GM21447 (cell line): Measurements from ENCODE around the gene CNTNAP3.
"Not testable (repeated sequence)": the region's sequence is repeated elsewhere in the genome, so short reads cannot be mapped to it uniquely, and the experiment has no call there.

Source experiments
- ATAC-seq: cut with Tn5 transposase; IDR thresholded peaks from one replicate; pipeline ENCODE4 v1.9.1; 2021; ENCODE audit not compliant: unreplicated experiment

The CNTNAP3 gene

DNA sequence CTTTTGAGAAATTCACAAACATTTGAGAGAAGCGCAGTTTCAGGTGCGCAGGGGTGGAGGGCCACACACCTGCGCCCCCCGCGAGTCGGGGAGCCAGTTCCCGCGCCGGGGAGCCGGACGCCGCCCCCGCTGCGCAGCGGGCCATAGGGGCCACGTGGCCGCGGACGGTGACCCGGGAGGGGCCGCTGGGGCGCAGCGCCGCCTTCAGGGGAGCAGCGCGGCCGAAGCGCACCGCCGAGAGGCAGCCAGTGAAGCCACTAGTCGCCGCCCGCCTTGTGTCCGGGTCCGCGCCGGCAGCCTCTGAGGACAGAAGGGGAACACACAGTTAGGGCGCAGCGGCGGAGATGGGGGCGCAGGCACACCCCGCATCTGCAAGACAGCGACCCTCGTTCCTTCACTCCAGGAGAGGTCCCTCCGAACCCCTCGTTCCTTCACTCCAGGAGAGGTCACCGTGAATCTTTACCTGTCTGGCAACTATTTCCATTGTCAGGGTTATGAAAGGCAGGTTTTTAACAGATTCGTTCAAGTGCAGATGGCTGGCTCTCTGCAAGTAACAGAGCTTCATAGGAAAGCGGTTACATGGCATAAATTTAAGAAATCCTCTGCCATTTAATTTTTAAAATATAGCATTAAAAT lies 209.2 kb downstream of the CNTNAP3 start:
- peak; percentile 75 for ATAC-seq

DNA sequence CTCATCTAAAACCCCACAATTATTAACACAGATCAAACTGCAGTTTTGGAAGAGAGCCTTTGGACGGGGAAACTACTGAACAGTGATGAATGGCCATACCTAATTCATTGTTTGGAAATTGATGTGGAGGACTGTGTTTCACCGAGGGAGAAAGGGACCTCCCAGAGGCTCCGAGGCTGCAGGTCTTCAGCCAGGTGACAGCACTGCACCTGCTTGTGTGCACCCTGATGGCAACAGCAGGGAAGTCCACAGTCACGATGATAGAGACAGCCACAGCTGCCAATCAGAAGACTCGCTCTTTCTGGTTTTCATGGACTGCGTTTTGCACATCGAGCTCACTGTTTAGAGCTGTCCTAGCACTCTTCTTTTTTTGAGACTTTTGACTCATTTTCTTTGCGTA lies 214.4 kb downstream of the CNTNAP3 start:
- not testable (repeated sequence) for ATAC-seq

DNA sequence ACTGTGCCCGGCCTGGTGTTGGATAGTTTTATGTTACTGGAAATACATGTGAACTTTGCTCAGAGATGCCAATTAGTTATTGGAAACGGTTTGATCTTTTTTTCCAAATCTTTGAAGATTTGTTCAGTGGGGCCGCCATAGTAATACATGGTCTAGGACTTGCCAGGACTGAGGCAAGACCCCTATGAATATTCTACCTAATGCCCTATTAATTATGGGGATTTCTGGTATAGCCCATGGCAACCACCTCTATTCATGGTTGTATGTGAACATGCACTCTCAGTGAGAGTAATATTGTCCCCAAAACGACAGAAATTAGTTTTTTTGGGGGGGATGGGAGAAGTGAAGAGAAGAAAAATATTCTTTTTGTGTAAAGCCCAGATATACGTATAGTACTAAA lies 220.3 kb downstream of the CNTNAP3 start:
- ATAC-seq, result not testable (repeated sequence)

DNA sequence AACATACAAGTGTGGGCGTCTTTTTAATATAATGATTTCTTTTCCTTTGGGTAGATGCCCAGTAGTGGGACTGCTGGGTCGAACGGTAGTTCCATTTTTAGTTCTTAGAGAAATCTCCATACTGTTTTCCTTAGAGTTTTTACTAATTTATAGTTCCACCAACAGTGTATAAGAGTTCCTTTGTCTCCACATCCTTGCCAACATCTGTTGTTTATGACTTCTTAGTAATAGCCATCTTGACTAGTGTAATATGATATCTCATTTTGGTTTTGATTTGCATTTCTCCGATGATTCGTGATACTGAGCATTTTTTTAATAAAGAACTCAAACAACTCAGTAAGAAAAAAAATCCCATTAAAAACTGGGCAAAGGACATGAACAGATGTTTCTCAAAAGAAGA lies 225.0 kb downstream of the CNTNAP3 start:
- not testable (repeated sequence) for ATAC-seq

DNA sequence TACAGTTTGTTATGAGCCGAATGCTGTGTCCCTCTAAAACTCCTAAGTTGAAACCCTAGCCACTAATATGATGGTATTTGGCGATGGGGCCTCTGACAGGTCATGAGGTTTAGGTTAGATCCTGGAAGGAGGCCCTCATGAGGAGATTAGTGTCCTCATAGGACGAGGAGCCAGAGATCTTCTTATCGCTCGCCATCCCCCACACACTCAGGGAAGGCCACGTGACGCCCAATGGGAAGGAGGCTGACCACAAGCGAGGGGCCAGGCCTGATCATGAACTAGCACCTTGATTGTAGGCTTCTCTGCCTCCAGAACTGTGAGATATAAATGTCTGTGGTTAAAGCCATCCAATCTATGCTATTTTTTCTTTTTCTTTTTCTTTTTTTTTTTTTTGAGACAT lies 233.5 kb downstream of the CNTNAP3 start:
- ATAC-seq, result not testable (repeated sequence)

DNA sequence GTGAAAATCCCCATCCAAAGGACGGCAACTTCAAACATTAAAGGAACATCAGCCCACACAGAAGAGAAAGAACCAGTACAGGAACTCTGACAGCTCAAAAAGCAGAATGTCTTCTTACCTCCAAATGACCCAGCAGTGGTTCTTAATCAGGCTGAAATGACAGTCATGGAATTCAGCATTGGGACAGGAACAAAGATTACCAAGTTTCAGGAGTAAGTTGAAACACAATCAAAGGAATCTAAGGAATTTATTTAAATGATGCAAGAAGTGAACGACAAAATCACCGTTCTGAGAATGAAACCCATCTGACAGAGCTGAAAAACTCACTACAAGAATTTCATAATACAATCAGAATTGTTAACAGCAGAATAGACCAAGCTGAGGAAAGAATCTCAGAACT lies 241.1 kb downstream of the CNTNAP3 start:
- not testable (repeated sequence) for ATAC-seq

DNA sequence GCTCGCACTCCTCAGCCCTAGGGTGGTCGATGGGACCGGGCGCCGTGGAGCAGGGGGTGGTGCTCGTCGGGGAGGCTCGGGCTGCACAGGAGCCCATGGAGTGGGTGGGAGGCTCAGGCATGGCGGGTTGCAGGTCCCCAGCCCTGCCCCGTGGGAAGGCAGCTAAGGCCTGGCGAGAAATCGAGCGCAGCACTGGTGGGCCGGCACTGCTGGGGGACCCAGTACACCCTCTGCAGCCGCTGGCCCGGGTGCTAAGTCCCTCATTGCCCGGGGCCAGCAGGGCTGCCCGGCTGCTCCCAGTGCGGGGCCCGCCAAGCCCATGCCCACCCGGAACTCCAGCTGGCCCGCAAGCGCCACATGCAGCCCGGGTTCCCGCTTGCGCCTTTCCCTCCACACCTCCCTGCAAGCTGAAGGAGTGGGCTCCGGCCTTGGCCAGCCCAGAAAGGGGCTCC lies 245.6 kb downstream of the CNTNAP3 start:
- not testable (repeated sequence) for ATAC-seq

DNA sequence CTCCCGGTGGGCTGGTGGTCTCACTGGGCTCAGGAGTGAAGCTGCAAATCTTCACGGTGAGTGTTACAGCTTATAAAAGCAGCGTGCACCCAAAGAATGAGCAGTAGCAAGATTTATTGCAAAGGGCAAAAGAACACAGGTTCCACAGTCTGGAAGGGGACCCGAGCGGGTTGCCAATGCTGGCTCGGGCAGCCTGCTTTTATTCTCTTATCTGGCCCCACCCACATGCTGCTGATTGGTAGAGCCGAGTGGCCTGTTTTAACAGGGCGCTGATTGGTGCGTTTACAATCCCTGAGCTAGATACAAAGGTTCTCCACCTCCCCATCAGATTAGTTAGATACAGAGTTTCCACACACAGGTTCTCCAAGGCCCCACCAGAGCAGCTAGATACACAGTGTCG lies 246.2 kb downstream of the CNTNAP3 start:
- not testable (repeated sequence) for ATAC-seq

DNA sequence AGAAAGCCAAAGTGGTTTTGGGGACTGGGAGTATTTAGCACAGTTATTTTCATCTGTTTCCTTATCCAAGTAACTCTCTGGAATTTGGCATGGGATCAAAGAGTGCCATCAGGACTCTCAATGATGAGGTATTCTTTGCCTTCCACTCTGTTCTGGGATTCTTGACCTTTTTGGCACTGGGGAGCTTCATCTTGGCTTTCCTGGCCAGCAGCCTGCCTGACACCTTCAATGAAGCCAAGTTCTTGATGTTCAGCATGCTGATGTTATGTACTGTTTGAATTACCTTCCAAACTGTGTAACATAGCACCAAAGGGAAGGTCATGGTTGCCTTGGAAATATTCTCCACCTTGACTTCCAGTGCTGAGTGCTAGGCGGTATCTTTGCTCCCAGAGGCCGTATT lies 248.8 kb downstream of the CNTNAP3 start:
- not testable (repeated sequence) for ATAC-seq

DNA sequence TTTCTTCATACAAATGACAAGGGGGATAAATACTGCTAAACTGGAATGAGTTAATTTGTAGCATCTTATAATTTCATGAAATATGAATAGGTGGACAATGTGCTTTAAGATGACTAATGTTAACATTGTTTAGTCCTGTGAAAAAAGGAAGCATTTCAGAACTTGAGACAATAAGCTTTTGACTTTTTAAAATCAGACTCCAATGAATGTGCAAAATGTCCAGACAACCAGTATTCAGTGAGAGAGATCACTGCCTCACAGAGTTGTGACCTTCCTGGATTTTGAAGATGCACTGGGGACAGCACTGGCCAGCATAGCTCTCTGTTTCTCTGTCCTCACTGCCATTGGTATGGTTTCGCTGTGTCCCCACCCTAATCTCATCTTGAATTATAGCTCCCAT lies 249.7 kb downstream of the CNTNAP3 start:
- not testable (repeated sequence) for ATAC-seq

DNA sequence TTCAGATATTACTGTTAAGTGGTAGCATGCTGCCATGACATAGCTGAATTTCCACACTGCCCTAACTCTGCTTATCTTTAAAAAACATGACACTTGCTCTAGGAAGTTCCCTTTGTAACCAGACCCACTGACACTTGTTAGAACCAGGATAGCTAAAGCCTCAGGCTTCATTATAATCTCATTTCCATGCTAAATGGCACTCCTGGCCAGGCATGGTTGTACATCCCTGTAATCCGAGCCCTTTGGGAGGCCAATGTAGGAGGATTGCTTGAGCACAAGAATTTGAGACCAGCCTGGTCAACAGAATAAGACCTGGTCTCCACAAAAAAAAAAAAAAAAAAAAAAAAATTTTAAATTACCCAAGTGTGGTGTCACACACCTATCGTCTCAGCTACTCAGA lies 254.1 kb downstream of the CNTNAP3 start:
- not testable (repeated sequence) for ATAC-seq

DNA sequence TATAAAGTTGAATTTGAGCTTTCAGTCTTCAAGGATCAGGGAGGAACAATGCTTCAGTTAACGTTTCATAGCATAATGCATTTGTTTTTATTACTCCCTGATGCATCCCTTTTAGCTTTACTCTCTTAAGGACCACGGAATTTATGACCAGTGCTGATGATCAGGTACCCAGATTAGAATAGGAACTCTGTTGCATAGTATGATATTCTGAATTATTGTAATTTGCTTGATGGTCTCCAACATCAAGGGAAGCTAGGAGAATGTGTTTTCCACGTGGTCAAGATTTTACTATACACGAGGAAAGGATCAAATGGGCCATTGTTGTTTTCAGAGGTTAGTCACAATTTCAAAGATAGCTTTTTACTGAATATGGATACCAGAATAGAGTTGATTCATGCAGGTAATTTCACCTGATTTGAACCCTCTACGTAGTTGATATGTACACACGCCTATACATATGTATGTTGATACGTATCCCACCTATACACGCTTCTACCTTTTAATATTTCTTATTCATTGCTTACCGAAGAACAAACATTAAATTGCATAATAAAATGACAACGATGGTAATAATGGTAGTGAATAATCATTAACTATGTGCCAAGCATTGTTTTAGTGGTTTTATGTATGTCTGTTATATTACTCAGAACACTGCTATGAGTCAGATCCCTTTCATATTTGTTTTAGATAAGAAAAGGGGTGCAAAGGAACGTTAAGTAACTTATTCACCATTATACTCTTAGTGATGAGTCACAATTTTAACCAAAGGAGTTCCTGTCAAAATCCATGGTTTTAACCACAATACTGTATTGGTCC lies 257.6 kb downstream of the CNTNAP3 start:
- ATAC-seq, result not testable (repeated sequence)

DNA sequence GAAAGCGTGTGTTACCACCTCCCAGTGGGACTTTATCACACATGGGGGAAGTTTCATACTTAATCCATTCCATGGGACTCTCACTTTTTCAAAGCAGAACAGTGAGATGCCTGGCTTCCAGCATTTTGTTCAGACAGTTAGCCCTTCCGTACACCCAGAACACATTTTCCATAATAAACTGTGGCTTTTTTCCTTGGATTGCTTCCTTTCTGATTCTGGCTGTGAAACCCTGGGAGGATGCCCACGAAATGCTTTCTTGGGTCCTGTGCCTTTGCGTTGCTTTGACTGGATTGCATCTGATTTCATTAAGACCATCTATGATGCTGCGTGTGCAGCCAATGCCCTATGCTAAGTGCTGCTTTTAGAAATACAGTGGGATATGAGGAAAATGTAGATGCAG lies 259.1 kb downstream of the CNTNAP3 start:
- ATAC-seq, result not testable (repeated sequence)

DNA sequence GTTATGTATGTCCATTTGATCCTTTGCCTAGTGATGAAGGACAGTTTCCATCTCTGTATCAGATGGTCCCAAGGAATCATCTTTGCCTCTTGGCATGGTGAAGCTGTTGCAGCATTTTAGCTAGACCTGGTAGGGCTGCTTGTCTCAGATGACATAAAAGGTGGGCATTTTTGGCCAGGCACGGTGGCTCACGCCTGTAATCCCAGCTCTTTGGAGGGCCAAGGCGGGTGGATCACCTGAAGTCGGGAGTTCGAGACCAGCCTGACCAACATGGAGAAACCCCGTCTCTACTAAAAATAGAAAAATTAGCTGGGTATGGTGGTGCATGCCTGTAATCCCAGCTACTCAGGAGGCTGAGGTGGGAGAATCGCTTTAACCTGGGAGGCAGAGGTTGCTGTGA lies 259.8 kb downstream of the CNTNAP3 start:
- ATAC-seq, result not testable (repeated sequence)

DNA sequence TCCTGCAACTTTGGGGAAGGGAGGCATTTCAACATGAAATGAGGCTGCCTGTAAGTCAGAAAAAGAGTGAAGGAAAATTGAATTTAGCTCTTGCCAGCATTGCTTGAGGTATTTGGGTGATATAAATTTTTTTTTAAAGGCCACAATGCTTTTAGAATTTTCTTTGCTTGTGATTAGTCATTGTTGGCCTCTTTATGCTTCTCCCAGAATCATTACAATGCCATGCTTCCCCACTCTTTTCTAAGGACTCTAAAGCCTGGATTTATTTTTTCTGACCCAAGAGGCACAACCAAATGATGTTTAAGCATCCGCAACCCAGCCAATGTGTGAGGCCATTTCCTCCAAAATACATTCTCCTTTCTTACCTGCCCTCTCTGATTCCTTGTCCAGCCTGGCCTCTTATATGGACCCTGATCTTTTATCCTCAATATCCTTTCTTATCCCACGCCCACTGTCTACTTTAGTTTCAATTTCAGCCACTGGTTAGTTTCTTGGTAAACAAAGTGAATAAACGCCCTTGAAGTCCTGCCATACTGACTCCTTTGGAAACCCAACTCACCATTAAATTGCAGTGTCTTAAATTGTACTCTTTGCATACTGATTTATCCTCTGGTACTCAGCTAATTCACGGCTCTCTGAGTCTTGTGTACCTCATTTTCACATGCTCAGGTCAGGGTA lies 261.9 kb downstream of the CNTNAP3 start:
- not testable (repeated sequence) for ATAC-seq
